Hepatocyte (in vitro differentiated cells): ENCODE measurements around the gene COG7.

ENCODE experiments used
- EZH2 ChIP-seq: fragments of 200-600 bp; sonication (generic); IDR thresholded peaks from 2 replicates; pipeline ENCODE4 v1.6.1; 2016; ENCODE audit warnings: antibody characterized with exemption, mild to moderate bottlenecking, borderline replicate concordance
- EZH2phosphoT487 ChIP-seq: fragments of 200-600 bp; sonication (generic); IDR thresholded peaks from one replicate; pipeline ENCODE4 v1.6.1; 2018; ENCODE audit warnings: antibody characterized with exemption, mild to moderate bottlenecking, low read depth, moderate library complexity; ENCODE audit not compliant: unreplicated experiment, severe bottlenecking
- TF ChIP-seq, protein P1 (sequence below): fragments of 200-600 bp; sonication (generic); IDR thresholded peaks from 2 replicates; pipeline ENCODE4 v1.5.1; 2016; ENCODE audit warnings: antibody characterized with exemption, mild to moderate bottlenecking; ENCODE audit not compliant: poor library complexity

DNA sequence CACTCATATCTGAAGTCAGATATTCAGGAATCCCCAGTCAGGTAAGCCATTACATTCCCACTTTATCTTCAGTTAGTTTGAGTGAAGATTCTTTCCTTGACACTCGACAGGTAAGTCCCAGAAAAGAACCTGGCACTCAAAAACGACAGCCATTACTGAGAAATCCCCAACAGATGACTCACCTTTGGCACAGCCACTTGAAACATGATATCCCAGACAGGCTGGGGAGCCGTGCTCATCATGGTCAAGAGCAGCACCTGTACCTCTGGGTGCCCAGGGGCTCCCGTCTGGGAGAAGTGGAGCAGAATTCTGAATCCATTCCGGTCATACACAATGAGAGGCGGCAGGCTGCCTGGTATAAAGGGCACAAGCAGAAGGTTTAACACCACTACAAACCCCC lies 16.8 kb upstream of the COG7 start:
- TF ChIP-seq, protein P1, sequence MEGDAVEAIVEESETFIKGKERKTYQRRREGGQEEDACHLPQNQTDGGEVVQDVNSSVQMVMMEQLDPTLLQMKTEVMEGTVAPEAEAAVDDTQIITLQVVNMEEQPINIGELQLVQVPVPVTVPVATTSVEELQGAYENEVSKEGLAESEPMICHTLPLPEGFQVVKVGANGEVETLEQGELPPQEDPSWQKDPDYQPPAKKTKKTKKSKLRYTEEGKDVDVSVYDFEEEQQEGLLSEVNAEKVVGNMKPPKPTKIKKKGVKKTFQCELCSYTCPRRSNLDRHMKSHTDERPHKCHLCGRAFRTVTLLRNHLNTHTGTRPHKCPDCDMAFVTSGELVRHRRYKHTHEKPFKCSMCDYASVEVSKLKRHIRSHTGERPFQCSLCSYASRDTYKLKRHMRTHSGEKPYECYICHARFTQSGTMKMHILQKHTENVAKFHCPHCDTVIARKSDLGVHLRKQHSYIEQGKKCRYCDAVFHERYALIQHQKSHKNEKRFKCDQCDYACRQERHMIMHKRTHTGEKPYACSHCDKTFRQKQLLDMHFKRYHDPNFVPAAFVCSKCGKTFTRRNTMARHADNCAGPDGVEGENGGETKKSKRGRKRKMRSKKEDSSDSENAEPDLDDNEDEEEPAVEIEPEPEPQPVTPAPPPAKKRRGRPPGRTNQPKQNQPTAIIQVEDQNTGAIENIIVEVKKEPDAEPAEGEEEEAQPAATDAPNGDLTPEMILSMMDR = no peak
- TF ChIP-seq EZH2 (no peak), EZH2phosphoT487 (no peak)
